IMR-90 (cell line): ENCODE measurements around the gene EVA1A. TPM values are rescaled to one million over a fixed set of nuclear protein-coding genes. Genes with fewer than 3 reads are reported as not detected.

Experiments
- ATAC-seq: fragments of 200-7000 bp; cut with Tn5 transposase; 2 replicates; pipeline ENCODE4 v1.9.1; 2020; ENCODE audit warnings: low read depth, mild to moderate bottlenecking, moderate library complexity
- BruUV-seq: library from RNA; stranded (reverse); fragments of 400-500 nt; replicated peaks from 2 replicates; lab custom pipeline; 2021; lab: Mats Ljungman, UMichigan
- CTCF ChIA-PET: fragments of 300-600 bp; formaldehyde crosslinking; extraction: SDS; loops from one replicate; lab custom pipeline; 2021; ENCODE audit warnings: antibody characterized with exemption; lab: Yijun Ruan, JAX
- POLR2A ChIA-PET: fragments of 300-600 bp; sonication (Branson Sonifier 250); formaldehyde crosslinking; loops from one replicate; lab custom pipeline; 2022; ENCODE audit warnings: antibody characterized with exemption; ENCODE audit not compliant: unreplicated experiment; lab: Charles Lee
- DNase-seq: peaks from one replicate; pipeline ENCODE4 v3.0.0; 2013
- H2AFZ ChIP-seq: replicated peaks from 2 replicates; pipeline ENCODE3; 2013; ENCODE audit warnings: low read length, mild to moderate bottlenecking; ENCODE audit not compliant: poor library complexity
- H2AK5ac ChIP-seq: 2 replicates; pipeline ENCODE4 v1.6.1; 2013; ENCODE audit warnings: low read depth, low read length, inconsistent platforms
- H2AK9ac ChIP-seq: replicated peaks from 2 replicates; pipeline ENCODE3; 2013; ENCODE audit warnings: mild to moderate bottlenecking, low read depth, low read length, moderate library complexity; ENCODE audit not compliant: poor library complexity
- H2BK120ac ChIP-seq: 2 replicates; pipeline ENCODE4 v1.6.1; 2013; ENCODE audit warnings: low read depth, low read length, inconsistent platforms
- H2BK15ac ChIP-seq: 3 replicates; pipeline ENCODE4 v1.6.1; 2013; ENCODE audit warnings: low read depth, low read length, inconsistent platforms
- H2BK20ac ChIP-seq: 2 replicates; pipeline ENCODE4 v1.6.1; 2013; ENCODE audit warnings: low read depth, mild to moderate bottlenecking, inconsistent platforms, low read length, moderate library complexity
- H2BK5ac ChIP-seq: 2 replicates; pipeline ENCODE4 v1.6.1; 2013; ENCODE audit warnings: mild to moderate bottlenecking, low read depth, low read length, inconsistent platforms; ENCODE audit not compliant: poor library complexity, severe bottlenecking
- H3K14ac ChIP-seq: replicated peaks from 2 replicates; pipeline ENCODE4 v1.6.1; 2013; ENCODE audit warnings: low read depth, low read length, inconsistent platforms
- H3K18ac ChIP-seq: 2 replicates; pipeline ENCODE4 v1.6.1; 2013; ENCODE audit warnings: low read depth, low read length, control low read depth
- H3K23ac ChIP-seq: 2 replicates; pipeline ENCODE4 v1.6.1; 2013; ENCODE audit warnings: low read depth, low read length, inconsistent platforms
- H3K27ac ChIP-seq: 2 replicates; pipeline ENCODE4 v1.5.1; 2013; ENCODE audit warnings: mild to moderate bottlenecking, control low read depth, low read length; ENCODE audit not compliant: insufficient read depth
- H3K27me3 ChIP-seq: 2 replicates; pipeline ENCODE4 v1.6.1; 2013; ENCODE audit warnings: low read length; ENCODE audit not compliant: control insufficient read depth, insufficient read depth
- H3K36me3 ChIP-seq: 2 replicates; pipeline ENCODE4 v1.6.1; 2013; ENCODE audit warnings: low read length, mixed read lengths; ENCODE audit not compliant: control insufficient read depth, insufficient read depth
- H3K4ac ChIP-seq: 2 replicates; pipeline ENCODE4 v1.6.1; 2013; ENCODE audit warnings: low read depth, low read length, inconsistent platforms
- H3K4me1 ChIP-seq: 2 replicates; pipeline ENCODE4 v1.6.1; 2013; ENCODE audit warnings: low read length, mixed read lengths; ENCODE audit not compliant: control insufficient read depth, insufficient read depth
- H3K4me2 ChIP-seq: 2 replicates; pipeline ENCODE4 v1.6.1; 2013; ENCODE audit warnings: low read depth, mild to moderate bottlenecking, control low read depth, low read length, moderate library complexity
- H3K4me3 ChIP-seq: 2 replicates; pipeline ENCODE4 v1.5.1; 2013; ENCODE audit warnings: low read depth, mild to moderate bottlenecking, control low read depth, low read length, moderate library complexity; ENCODE audit not compliant: insufficient read depth
- H3K56ac ChIP-seq: 2 replicates; pipeline ENCODE4 v1.6.1; 2013; ENCODE audit warnings: low read length, inconsistent platforms; ENCODE audit not compliant: insufficient read depth; ENCODE audit errors: extremely low read depth
- H3K79me1 ChIP-seq, 2 experiments: 2 replicates each; pipeline ENCODE4 v1.6.1; 2013; ENCODE audit warnings: low read length in 2 of 2, inconsistent platforms in 1 of 2, low read depth in 1 of 2
- H3K9ac ChIP-seq: 2 replicates; pipeline ENCODE4 v1.6.1; 2013; ENCODE audit warnings: low read depth, low read length, control low read depth
- H3K9me1 ChIP-seq: 2 replicates; pipeline ENCODE4 v1.6.1; 2013; ENCODE audit warnings: low read length, inconsistent platforms; ENCODE audit not compliant: insufficient read depth
- H3K9me3 ChIP-seq: 2 replicates; pipeline ENCODE4 v1.6.1; 2013; ENCODE audit warnings: low read length; ENCODE audit not compliant: control insufficient read depth, insufficient read depth
- H4K20me1 ChIP-seq: 2 replicates; pipeline ENCODE4 v1.6.1; 2013; ENCODE audit warnings: low read length, inconsistent platforms; ENCODE audit not compliant: insufficient read depth
- H4K5ac ChIP-seq: 2 replicates; pipeline ENCODE4 v1.6.1; 2013; ENCODE audit warnings: mild to moderate bottlenecking, low read depth, low read length, control low read depth
- H4K8ac ChIP-seq, 2 experiments: 2 replicates each; pipeline ENCODE4 v1.6.1; 2013; ENCODE audit warnings: low read depth in 2 of 2, low read length in 2 of 2, control low read depth in 1 of 2, inconsistent platforms in 1 of 2
- H4K91ac ChIP-seq: 2 replicates; pipeline ENCODE4 v1.6.1; 2013; ENCODE audit warnings: low read depth, low read length, inconsistent platforms; ENCODE audit not compliant: insufficient read depth
- MAZ ChIP-seq: IDR thresholded peaks from 2 replicates; pipeline ENCODE4 v1.6.1; 2012; ENCODE audit warnings: low read depth, mild to moderate bottlenecking, low read length, improper control_type of control experiment, moderate library complexity, borderline replicate concordance
- MXI1 ChIP-seq: IDR thresholded peaks from 2 replicates; pipeline ENCODE4 v1.6.1; 2012; ENCODE audit warnings: low read depth, mild to moderate bottlenecking, low read length, moderate library complexity, borderline replicate concordance
- NFE2L2 ChIP-seq: fragments of 150-350 bp; IDR thresholded peaks from 2 replicates; pipeline ENCODE4 v1.6.1; 2016; ENCODE audit warnings: low read depth, mild to moderate bottlenecking, low read length
- WGBS, 2 experiments: methylation state at CpG; one replicate each; pipeline versions ENCODE4 v1.1.5 to v1.1.7; 2013; ENCODE audit warnings: missing lambda C conversion rate in 2 of 2; ENCODE audit not compliant: insufficient read length in 1 of 2; ENCODE audit errors: extremely low coverage in 2 of 2; 5-methylcytosine and 5-hydroxymethylcytosine counted together
- dilution Hi-C: fragments of 300-500 bp; cut with HindIII; formaldehyde crosslinking; loops from one replicate; pipeline ENCODE4 v1.14.3; 2018; ENCODE audit warnings: low sequenced_read_pairs; ENCODE audit not compliant: unreplicated experiment
- in situ Hi-C: fragments of 300-500 bp; cut with MboI; formaldehyde crosslinking; loops from 3 replicates; pipeline ENCODE4 v1.14.3; 2019; ENCODE audit warnings: low sequenced_read_pairs, inconsistent platforms, mixed read lengths
- intact Hi-C: fragments of 100-400 bp; cut with micrococcal nuclease; formaldehyde crosslinking; loops from 2 replicates; pipeline ENCODE4 v1.10.0; 2022
- polyA plus RNA-seq, 3 experiments: library from polyadenylated mRNA; depleted of rRNA; stranded (reverse); fragments of >200 nt; gene quantifications; 2 replicates each; pipeline ENCODE4 v1.2.3, GENCODE V29; 2012; ENCODE audit warnings: low replicate concordance in 1 of 3
- total RNA-seq: library from RNA; depleted of rRNA; stranded (reverse); fragments of >200 nt; gene quantifications from 2 replicates; pipeline ENCODE4 v1.2.3, GENCODE V29; 2012

The EVA1A gene
- total and polyA plus RNA-seq, 2 of the 4 experiments (the other 2 are of a cell fraction), result 54.5 to 93.7 TPM

DNA sequence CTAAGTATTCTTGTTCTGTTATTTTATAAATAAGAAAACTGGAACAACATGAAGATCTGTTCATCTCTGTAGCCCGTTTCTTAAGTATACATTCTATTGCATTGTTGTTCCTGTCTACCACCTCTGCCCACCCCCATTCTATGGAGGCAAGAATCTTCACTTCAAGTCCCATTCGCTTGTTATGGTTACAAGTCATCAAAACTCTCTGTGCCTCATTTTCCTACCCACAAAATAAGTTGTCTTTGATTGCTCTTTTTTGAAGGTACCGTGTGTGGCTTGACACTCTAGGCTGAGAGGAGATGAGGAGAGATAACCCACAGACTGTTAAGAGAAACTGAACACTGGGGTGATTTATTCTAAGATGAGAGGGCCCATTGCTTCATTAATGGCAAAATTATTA, 2.9 kb upstream of the EVA1A start:
- intact Hi-C loops (no loop called here), in situ Hi-C loops (loop anchor here (5.0 kb wide), 1 partner anchor 44 kb away; no protein-coding TSS in a partner anchor), dilution Hi-C loops (no loop called here)
- H3K23ac ChIP-seq, result no peak overlapping the region
- H2AK5ac ChIP-seq, result no peak overlapping the region
- no peak overlapping the region for H2BK15ac ChIP-seq
- no peak overlapping the region for H2BK120ac ChIP-seq
- H3K18ac ChIP-seq, result no peak overlapping the region
- H2BK5ac ChIP-seq, result no peak overlapping the region
- H3K4ac ChIP-seq, result no peak overlapping the region
- no peak overlapping the region for H4K5ac ChIP-seq
- peaks cover 18% of the 10 kb centered on the region for H3K9me1 ChIP-seq
- no peaks in the 10 kb centered on the region for H3K36me3 ChIP-seq
- no peak overlapping the region for H2AK9ac ChIP-seq
- ATAC-seq, result no peak
- no peak overlapping the region for H2AFZ ChIP-seq
- TF ChIP-seq MAZ (no peak), MXI1 (no peak), NFE2L2 (no peak)
- no peak overlapping the region for H4K91ac ChIP-seq
- no peaks in the 10 kb centered on the region for H3K9me3 ChIP-seq
- ChIA-PET CTCF (interaction anchor here (1.1 kb wide), 1 partner anchor 45 kb away, joined by 3 read pairs; no protein-coding TSS in a partner anchor), POLR2A (interaction anchor here (0.9 kb wide), 1 partner anchor 42 kb away, joined by 4 read pairs; no protein-coding TSS in a partner anchor)
- H2BK20ac ChIP-seq, result no peak overlapping the region
- no peak overlapping the region for H3K9ac ChIP-seq
- no peak for DNase-seq
- no peak overlapping the region for H3K4me2 ChIP-seq
- no peak overlapping the region for H4K8ac ChIP-seq
- BruUV-seq, result no TSS peak
- no peak overlapping the region for H3K14ac ChIP-seq
- peaks cover 10% of the 10 kb centered on the region; the same call in 1 of the 2 replicates for H4K20me1 ChIP-seq
- WGBS, 2 experiments, result 100% methylated on average over 1 of the region's 3 CpGs; no CpG with 5 or more reads in 1 of the 2 experiments
- H3K4me3 ChIP-seq, result no peak overlapping the region
- H3K27ac ChIP-seq, result no peak overlapping the region
- H3K4me1 ChIP-seq, result peaks cover 13% of the 10 kb centered on the region
- H3K27me3 ChIP-seq, result no peaks in the 10 kb centered on the region
- H3K79me1 ChIP-seq, result peaks cover 11 to 35% of the 10 kb centered on the region in 2 experiments
- H3K56ac ChIP-seq, result no peak overlapping the region
